OCI-M1 (cell line): ENCODE measurements around the gene ZDHHC24.
A peak's percentile ranks its signal among the peaks of the same experiment; 100 is the strongest.

Experiments used
- DNase-seq: peaks from one replicate; lab custom pipeline; 2025; lab: John Stamatoyannopoulos, UW

ZDHHC24 gene

GRCh38 chr11:66495401-66495854, 50.4 kb downstream of the ZDHHC24 start:
- no peak for DNase-seq

- DNase-seq = no peak
These were observed 50.9 kb downstream of the ZDHHC24 start for GRCh38 chr11:66494935-66495334.

GRCh38 chr11:66494458-66494857, 51.4 kb downstream of the ZDHHC24 start:
- no peak for DNase-seq

GRCh38 chr11:66493130-66493529, 52.7 kb downstream of the ZDHHC24 start:
- no peak for DNase-seq

- DNase-seq = no peak
These were observed 53.5 kb downstream of the ZDHHC24 start for GRCh38 chr11:66492161-66492865.

GRCh38 chr11:66491315-66491935, 54.4 kb downstream of the ZDHHC24 start:
- DNase-seq = no peak

GRCh38 chr11:66489636-66490035, 56.2 kb downstream of the ZDHHC24 start:
- DNase-seq = no peak

- no peak for DNase-seq
These were observed 56.9 kb downstream of the ZDHHC24 start for GRCh38 chr11:66488957-66489356.

- DNase-seq = no peak
These were observed 61.0 kb downstream of the ZDHHC24 start for GRCh38 chr11:66484806-66485380.

GRCh38 chr11:66480117-66480938, 65.5 kb downstream of the ZDHHC24 start, which contains the start of gene DPP3:
Gene DPP3 (plus strand): TSS chr11:66480434. CDS start chr11:66482201, 1,767 bp downstream.
- peak; percentile 98 for DNase-seq

GRCh38 chr11:66479394-66480116, 66.3 kb downstream of the ZDHHC24 start:
- peak; percentile 48 for DNase-seq

- peak; percentile 64 for DNase-seq
These were observed 67.0 kb downstream of the ZDHHC24 start for GRCh38 chr11:66478729-66479393.

- no peak for DNase-seq
These were observed 68.3 kb downstream of the ZDHHC24 start for GRCh38 chr11:66477263-66478201.

GRCh38 chr11:66476841-66477251, 69.0 kb downstream of the ZDHHC24 start:
- no peak for DNase-seq

GRCh38 chr11:66476173-66476840, 69.5 kb downstream of the ZDHHC24 start:
- no peak for DNase-seq

GRCh38 chr11:66475349-66476172, 70.3 kb downstream of the ZDHHC24 start:
- DNase-seq = no peak

GRCh38 chr11:66473608-66474515, 72.0 kb downstream of the ZDHHC24 start:
- no peak for DNase-seq
